ENCODE results near the gene KIRREL1.

KIRREL1 gene

GRCh38 chr1:157985473-157985872 is 8.0 kb upstream of the KIRREL1 start:
- ATAC-seq, result no peak
- TF ChIP-seq ARNTL (CRISPR knock-in tag; IDR thresholded peaks at IDR 0.05; ENCODE audit: borderline replicate concordance, low read depth) (no peak), OSR1 (CRISPR knock-in tag; IDR thresholded peaks at IDR 0.05) (no peak), ZFP3 (CRISPR knock-in tag; IDR thresholded peaks at IDR 0.05) (no peak), CSDC2 (CRISPR knock-in tag; IDR thresholded peaks at IDR 0.05) (no peak), ZNF8 (CRISPR knock-in tag; IDR thresholded peaks at IDR 0.05) (no peak), TSHZ2 (CRISPR knock-in tag; IDR thresholded peaks at IDR 0.05) (no peak), ZC3H10 (CRISPR knock-in tag; IDR thresholded peaks at IDR 0.05) (no peak), SNAI2 (CRISPR knock-in tag; IDR thresholded peaks at IDR 0.05) (no peak), ESRRG (CRISPR knock-in tag; IDR thresholded peaks at IDR 0.05) (no peak), TCF4 (CRISPR knock-in tag; IDR thresholded peaks at IDR 0.05; ENCODE audit: borderline replicate concordance) (no peak), PPARA (CRISPR knock-in tag; IDR thresholded peaks at IDR 0.05; ENCODE audit: borderline replicate concordance) (no peak), PATZ1 (CRISPR knock-in tag; IDR thresholded peaks at IDR 0.05; ENCODE audit: borderline replicate concordance) (no peak), CSRNP3 (CRISPR knock-in tag; IDR thresholded peaks at IDR 0.05) (no peak), ZNF565 (CRISPR knock-in tag; conservative IDR thresholded peaks at IDR 0.05; ENCODE audit: low read depth) (no peak)
- TF ChIP-seq, protein P1, sequence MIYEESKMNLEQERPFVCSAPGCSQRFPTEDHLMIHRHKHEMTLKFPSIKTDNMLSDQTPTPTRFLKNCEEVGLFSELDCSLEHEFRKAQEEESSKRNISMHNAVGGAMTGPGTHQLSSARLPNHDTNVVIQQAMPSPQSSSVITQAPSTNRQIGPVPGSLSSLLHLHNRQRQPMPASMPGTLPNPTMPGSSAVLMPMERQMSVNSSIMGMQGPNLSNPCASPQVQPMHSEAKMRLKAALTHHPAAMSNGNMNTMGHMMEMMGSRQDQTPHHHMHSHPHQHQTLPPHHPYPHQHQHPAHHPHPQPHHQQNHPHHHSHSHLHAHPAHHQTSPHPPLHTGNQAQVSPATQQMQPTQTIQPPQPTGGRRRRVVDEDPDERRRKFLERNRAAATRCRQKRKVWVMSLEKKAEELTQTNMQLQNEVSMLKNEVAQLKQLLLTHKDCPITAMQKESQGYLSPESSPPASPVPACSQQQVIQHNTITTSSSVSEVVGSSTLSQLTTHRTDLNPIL (CRISPR knock-in tag; IDR thresholded peaks at IDR 0.05; ENCODE audit: low read depth), result no peak

DNA sequence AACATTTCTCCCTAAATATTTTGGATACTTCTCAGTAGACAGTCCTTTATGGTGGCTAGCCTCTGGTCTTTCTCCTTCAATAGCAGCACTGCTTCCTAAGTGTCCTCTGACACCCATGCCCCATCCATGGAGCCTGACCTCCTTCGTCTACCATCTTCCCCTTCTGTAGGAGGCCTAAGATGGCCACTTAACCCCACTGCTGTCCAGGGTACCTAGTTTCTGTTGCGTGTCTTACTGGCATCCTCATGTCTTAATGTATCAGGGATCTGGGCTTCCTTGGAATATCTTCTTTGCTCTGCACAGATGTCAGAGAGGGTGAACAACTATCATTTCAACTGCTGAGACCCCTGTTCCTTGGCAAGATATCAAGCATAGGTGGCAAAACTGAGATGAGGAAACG is 5.4 kb upstream of the KIRREL1 start:
- no peak for TF ChIP-seq CSRNP3 (CRISPR knock-in tag; IDR thresholded peaks at IDR 0.05)
- TF ChIP-seq ARNTL (CRISPR knock-in tag; IDR thresholded peaks at IDR 0.05; ENCODE audit: borderline replicate concordance, low read depth), result no peak
- TF ChIP-seq RARB (CRISPR knock-in tag; IDR thresholded peaks at IDR 0.05), result no peak
- no peak for TF ChIP-seq POU6F1 (CRISPR knock-in tag; IDR thresholded peaks at IDR 0.05; ENCODE audit: borderline replicate concordance, low read depth)
- TF ChIP-seq, protein P1 (CRISPR knock-in tag; IDR thresholded peaks at IDR 0.05; ENCODE audit: low read depth), result no peak
- TF ChIP-seq ZFP30 (CRISPR knock-in tag; IDR thresholded peaks at IDR 0.05), result no peak
- no peak for TF ChIP-seq ZNF565 (CRISPR knock-in tag; conservative IDR thresholded peaks at IDR 0.05; ENCODE audit: low read depth)
- no peak for TF ChIP-seq ZFP3 (CRISPR knock-in tag; IDR thresholded peaks at IDR 0.05)
- no peak for TF ChIP-seq TOX (CRISPR knock-in tag; IDR thresholded peaks at IDR 0.05; ENCODE audit: borderline replicate concordance)
- TF ChIP-seq ZNF8 (CRISPR knock-in tag; IDR thresholded peaks at IDR 0.05), result no peak
- TF ChIP-seq BACH2 (CRISPR knock-in tag; IDR thresholded peaks at IDR 0.05; ENCODE audit: borderline replicate concordance), result no peak
- no peak for TF ChIP-seq SNAI2 (CRISPR knock-in tag; IDR thresholded peaks at IDR 0.05)
- TF ChIP-seq ZC3H10 (CRISPR knock-in tag; IDR thresholded peaks at IDR 0.05), result no peak
- TF ChIP-seq GLIS3 (CRISPR knock-in tag; IDR thresholded peaks at IDR 0.05), result no peak
- ATAC-seq, result no peak
